Measurements from ENCODE around the gene TCEAL9. TPM values are rescaled to one million over a fixed set of nuclear protein-coding genes. Genes with fewer than 3 reads are reported as not detected.
"Not testable (repeated sequence)": the region's sequence is repeated elsewhere in the genome, so short reads cannot be mapped to it uniquely, and the experiment has no call there.

TCEAL9 gene, protein sequence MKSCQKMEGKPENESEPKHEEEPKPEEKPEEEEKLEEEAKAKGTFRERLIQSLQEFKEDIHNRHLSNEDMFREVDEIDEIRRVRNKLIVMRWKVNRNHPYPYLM
- 28.6 TPM for total RNA-seq
- long read RNA-seq, transcript TCEAL9-202 (3 exons, 1,033 nt), result major isoform, 28 of 38 reads
- long read RNA-seq, transcript TCEAL9-201 (2 exons, 699 nt), result minor isoform, 9 of 38 reads
- long read RNA-seq, partial matches to known transcripts, result 0 of 38 reads
- long read RNA-seq, other reads (novel, unspliced or antisense), result 1 of 38 reads

GRCh38 chrX:103356130-103356798 is at the start of gene TCEAL9:
Gene TCEAL9, plus strand, starts transcription at chrX:103356506. Its CDS starts 1,179 bp downstream, at chrX:103357685.
- intact Hi-C loops (cut with DNase I), result loop anchor here (2.0 to 5.0 kb wide), 2 partner anchors 21 to 106 kb away; partner anchors contain the start of gene BEX3
- no peak for DNase-seq (ENCODE audit: low spot score)

DNA sequence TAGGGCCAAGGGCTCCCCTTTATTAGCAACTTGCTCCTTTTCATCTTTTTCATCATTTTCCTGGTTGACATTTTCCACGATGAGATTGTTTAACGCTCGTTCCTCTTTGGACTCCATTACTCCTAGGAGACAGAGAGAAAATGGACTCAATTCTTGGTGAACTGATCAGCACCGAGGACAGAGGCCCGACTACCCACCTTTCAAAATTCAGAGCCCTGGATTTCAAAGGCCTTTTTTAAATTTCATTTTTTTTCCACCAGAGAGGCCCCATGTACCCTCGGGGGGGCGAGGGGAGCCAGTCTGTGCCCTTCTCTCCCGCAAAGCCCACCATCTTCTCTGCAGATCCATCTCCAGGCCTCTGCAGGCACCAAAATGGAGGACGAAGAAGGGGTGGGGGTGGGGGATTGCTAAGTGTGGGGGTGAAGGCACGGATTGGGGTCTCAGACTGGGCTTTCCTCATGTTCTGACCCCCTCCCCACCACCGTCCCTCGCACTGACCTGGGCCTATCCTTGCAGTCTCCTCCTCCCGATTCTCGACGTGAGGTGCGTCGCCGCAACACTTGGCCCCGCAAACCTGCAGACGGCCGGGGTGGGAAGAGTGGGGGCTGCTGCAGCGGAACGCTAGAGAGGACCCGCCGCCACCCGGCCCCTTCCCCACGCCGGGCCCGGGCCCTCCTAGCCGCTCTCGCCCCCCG is 46.3 kb upstream of the TCEAL9 start:
- intact Hi-C loops (cut with DNase I), result no loop called here
- DNase-seq (ENCODE audit: low spot score), result no peak

DNA sequence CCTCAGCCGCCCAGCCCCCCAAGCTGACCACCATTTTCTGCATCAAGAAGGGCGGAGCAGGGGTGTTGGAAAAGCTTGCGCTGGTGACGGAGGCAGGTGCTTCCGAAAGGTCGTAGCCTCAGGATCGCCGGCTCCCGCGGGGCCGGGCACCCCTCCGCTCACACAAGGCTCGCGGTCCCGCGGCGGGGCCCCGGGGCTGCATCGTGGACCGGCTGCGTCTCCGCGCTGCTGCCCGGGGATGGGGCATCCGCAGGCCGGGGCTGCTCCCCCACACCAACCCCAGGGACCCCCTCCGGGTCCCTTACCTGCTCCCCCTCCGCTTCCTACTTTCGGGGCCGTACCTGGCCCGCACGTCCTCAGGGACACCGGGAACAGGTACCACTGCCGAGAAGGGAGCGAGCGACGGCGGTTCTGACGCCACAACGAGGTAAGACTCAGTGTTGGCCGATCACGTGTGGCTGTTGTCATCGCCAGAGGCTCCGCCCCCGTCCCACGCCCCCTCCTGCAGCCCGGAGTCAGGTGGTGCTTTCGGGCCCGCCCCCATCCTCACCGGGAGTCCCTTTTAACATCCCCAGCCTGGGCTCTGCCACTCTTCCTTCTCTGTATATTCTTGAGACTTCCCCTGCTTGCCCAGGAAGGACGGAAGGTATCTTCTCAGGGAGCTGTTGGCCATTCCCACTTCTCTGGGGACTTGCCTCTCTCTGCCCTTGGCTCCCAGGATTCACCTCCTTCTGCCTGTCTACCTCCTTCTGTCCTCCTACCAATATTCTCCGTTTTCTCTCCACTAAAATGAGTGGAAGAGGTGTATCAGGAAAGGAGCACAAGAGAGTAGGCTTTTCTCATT is 45.5 kb upstream of the TCEAL9 start, which contains the start of gene BEX2:
Gene BEX2, minus strand, starts transcription at position 436 of the 844 bp plus-strand sequence. CDS start 1,014 bp downstream, outside the sequence.
- intact Hi-C loops (cut with DNase I), result no loop called here
- DNase-seq (ENCODE audit: low spot score), result no peak

DNA sequence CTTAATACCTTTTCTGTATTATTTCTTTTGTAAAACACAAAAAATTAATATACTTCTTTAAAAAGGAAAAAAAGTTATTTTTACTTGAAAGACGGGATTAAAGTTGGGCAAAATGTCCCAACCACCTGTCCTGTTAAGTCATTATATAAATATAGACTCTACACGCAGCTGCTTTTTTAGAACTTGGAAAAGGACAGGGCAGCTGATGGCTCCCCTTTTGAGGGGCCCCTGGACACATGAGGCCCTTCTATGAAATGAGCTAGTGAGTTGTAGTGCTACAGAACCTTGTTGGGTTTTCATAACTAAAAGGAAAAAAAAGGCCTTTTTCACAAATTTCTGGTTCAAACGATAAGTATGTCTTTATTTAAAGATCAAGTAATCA is 44.9 kb upstream of the TCEAL9 start:
- intact Hi-C loops (cut with DNase I), result no loop called here
- DNase-seq (ENCODE audit: low spot score), result no peak

GRCh38 chrX:103329991-103330390 is 26.3 kb upstream of the TCEAL9 start, which contains the start of gene TCEAL7:
Gene TCEAL7, plus strand, starts transcription at chrX:103330239. Its CDS starts 1,165 bp downstream, at chrX:103331404.
- DNase-seq (ENCODE audit: low spot score), result no peak
- intact Hi-C loops (cut with DNase I), result no loop called here

- DNase-seq (ENCODE audit: low spot score), result no peak
- intact Hi-C loops (cut with DNase I), result no loop called here
Measured at GRCh38 chrX:103330681-103331288, 25.5 kb upstream of the TCEAL9 start.

GRCh38 chrX:103338663-103339062 is 17.6 kb upstream of the TCEAL9 start:
- intact Hi-C loops (cut with DNase I), result no loop called here
- no peak for DNase-seq (ENCODE audit: low spot score)

GRCh38 chrX:103343105-103343504 is 13.2 kb upstream of the TCEAL9 start:
- DNase-seq (ENCODE audit: low spot score), result no peak
- intact Hi-C loops (cut with DNase I), result loop anchor here (2.0 kb wide), 1 partner anchor 122 kb away; no protein-coding TSS in a partner anchor

DNA sequence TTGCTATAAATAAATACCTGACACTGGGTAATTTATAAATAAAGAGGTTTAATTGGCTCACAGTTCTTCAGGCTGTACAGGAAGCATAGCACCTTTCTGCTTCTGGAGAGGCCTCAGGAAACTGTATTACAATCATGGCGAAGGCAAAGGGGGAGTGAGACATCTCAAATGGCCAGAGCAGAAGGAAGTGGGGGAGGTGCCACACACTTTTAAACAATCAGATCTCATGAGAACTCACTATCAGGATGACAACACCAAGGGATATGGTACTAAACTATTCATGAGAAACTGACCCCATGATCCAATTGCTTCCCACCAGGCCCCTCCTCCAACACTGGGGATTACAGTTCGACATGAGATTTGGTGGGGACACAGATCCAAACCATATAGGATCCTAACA is 11.7 kb upstream of the TCEAL9 start:
- intact Hi-C loops (cut with DNase I), result loop anchor here (5.0 kb wide), 1 partner anchor 132 kb away; no protein-coding TSS in a partner anchor
- no peak for DNase-seq (ENCODE audit: low spot score)

GRCh38 chrX:103347682-103348397 is 8.5 kb upstream of the TCEAL9 start:
- intact Hi-C loops (cut with DNase I), result loop anchor here (5.0 kb wide), 1 partner anchor 136 kb away; no protein-coding TSS in a partner anchor
- no peak for DNase-seq (ENCODE audit: low spot score)

DNA sequence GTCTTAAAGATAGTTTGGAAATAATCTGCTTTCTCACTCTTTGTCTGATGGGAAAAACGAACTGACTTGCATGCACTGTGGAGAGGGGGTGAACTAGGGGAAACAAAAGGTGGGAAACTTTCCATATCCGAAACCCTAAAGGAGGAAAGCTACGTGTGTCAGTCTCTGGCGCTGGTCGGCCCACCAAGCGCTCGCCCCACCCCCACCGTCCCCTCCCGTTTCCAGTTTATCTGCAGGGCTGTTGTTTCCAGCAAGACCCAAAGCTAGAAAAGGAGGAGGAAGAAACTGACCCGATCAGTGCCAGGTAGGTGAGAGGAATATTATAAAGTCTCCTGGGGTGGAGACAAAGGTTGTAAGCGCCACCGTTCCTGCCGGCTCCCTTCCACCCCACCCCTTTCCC is 552 bp downstream of the TCEAL9 start:
- intact Hi-C loops (cut with DNase I), result loop anchor here (2.0 to 5.0 kb wide), 2 partner anchors 20 to 105 kb away; partner anchors contain the start of gene BEX3
- DNase-seq (ENCODE audit: low spot score), result no peak

GRCh38 chrX:103357871-103358270 is 1.6 kb downstream of the TCEAL9 start:
- intact Hi-C loops (cut with DNase I), result loop anchor here (2.0 to 5.0 kb wide), 2 partner anchors 19 to 104 kb away; partner anchors contain the start of gene BEX3
- DNase-seq (ENCODE audit: low spot score), result no peak

GRCh38 chrX:103359605-103360004 is 3.3 kb downstream of the TCEAL9 start:
- not testable (repeated sequence) for DNase-seq (ENCODE audit: low spot score)
- intact Hi-C loops (cut with DNase I), result loop anchor here (5.0 kb wide), 1 partner anchor 103 kb away; no protein-coding TSS in a partner anchor

DNA sequence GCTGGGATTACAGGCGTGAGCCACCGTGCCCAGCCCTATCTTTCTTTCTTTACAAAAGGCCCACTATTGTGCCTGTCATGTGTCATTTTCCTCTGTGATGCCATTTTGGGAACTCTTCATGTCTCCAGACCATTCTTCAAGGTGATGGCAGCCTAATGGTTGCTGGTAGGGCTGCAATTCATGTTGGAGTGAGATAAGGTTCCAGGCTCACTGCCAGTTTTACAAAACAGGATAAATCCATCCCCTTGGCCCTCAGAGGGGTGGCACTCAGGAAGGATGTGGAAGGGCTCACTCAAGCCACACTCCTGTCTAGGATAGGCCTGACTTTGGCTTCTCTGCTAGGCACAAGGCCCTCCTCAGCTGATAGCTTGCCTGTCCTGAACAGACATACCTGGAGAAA is 3.8 kb downstream of the TCEAL9 start:
- intact Hi-C loops (cut with DNase I), result no loop called here
- DNase-seq (ENCODE audit: low spot score), result no peak

GRCh38 chrX:103360916-103361315 is 4.6 kb downstream of the TCEAL9 start:
- intact Hi-C loops (cut with DNase I), result no loop called here
- DNase-seq (ENCODE audit: low spot score), result no peak

- intact Hi-C loops (cut with DNase I), result no loop called here
- no peak for DNase-seq (ENCODE audit: low spot score)
Measured at GRCh38 chrX:103361798-103362197, 5.5 kb downstream of the TCEAL9 start.

DNA sequence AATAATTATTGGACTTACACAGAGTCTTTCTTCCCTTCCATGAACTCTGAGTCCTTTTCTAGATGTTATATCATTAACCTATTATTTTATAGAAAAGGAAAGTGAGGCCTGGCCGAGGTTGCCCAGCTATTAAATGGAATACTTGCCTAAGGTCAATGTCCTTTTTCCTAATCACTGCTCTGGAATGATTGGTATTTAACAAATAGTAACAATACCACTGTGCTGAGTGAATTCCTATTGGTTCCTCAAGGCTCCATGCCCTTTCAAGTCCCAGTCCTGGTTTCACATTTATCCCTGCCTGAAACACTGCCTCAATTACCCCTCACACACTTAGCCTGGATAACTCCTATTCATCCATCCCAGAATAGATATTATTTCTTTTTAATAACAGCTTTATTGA is 6.2 kb downstream of the TCEAL9 start:
- DNase-seq (ENCODE audit: low spot score), result no peak
- intact Hi-C loops (cut with DNase I), result no loop called here

DNA sequence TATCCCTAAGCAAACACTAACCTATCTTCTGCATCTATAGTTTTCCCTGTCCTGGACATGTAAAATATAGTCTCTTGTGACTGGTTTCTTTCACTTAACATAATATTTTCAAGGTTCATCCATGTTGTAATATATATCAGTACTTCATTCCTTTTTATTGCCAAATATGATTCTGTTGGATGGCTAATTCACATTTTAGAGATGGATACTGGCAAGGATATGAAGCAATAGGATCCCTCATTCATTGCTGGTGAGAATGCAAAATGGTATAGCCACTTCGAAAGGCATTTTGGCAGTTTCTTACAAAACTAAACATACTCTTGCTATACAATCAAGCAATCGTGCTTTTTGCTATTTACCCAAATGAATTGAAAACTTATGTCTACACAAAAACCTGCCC is 6.7 kb downstream of the TCEAL9 start:
- intact Hi-C loops (cut with DNase I), result no loop called here
- no peak for DNase-seq (ENCODE audit: low spot score)

Data from cardiac septum (tissue), 1 donor.